Superior temporal gyrus (tissue), 1 donor: ENCODE measurements around the gene PTPRE.

Source experiments
- DNase-seq: peaks from one replicate; pipeline ENCODE4 v3.0.0-alpha.2; 2016; ENCODE audit errors: extremely low spot score

The PTPRE gene

GRCh38 chr10:128059266-128059981, 152.5 kb downstream of the PTPRE start:
- DNase-seq, result no peak

GRCh38 chr10:128059982-128060293, 153.0 kb downstream of the PTPRE start:
- DNase-seq, result no peak

- DNase-seq, result no peak
Observed at GRCh38 chr10:128060341-128061250, 153.7 kb downstream of the PTPRE start.

GRCh38 chr10:128061306-128062300, 154.7 kb downstream of the PTPRE start:
- no peak for DNase-seq

GRCh38 chr10:128062331-128062880, 155.5 kb downstream of the PTPRE start:
- DNase-seq, result no peak

GRCh38 chr10:128062881-128063563, 156.1 kb downstream of the PTPRE start:
- peak; percentile 26 for DNase-seq

GRCh38 chr10:128063736-128064107, 156.8 kb downstream of the PTPRE start:
- DNase-seq, result no peak

GRCh38 chr10:128064108-128064969, 157.4 kb downstream of the PTPRE start:
- peak; percentile 82 for DNase-seq

GRCh38 chr10:128064970-128065580, 158.2 kb downstream of the PTPRE start:
- no peak for DNase-seq

- DNase-seq, result no peak
Observed at GRCh38 chr10:128065881-128066534, 159.1 kb downstream of the PTPRE start.

- no peak for DNase-seq
Observed at GRCh38 chr10:128066870-128067382, 160.0 kb downstream of the PTPRE start.

GRCh38 chr10:128067691-128068397, 160.9 kb downstream of the PTPRE start:
- DNase-seq, result no peak

- no peak for DNase-seq
Observed at GRCh38 chr10:128068398-128069285, 161.7 kb downstream of the PTPRE start.

GRCh38 chr10:128069351-128070051, 162.6 kb downstream of the PTPRE start:
- peak; percentile 89 for DNase-seq

GRCh38 chr10:128070161-128070560, 163.3 kb downstream of the PTPRE start:
- no peak for DNase-seq

GRCh38 chr10:128070721-128071416, 164.0 kb downstream of the PTPRE start:
- no peak for DNase-seq
